HCT116 (cell line): ENCODE data around the gene CRB1. TPM values are rescaled to one million over a fixed set of nuclear protein-coding genes. Genes with fewer than 3 reads are reported as not detected.

Source experiments
- ATAC-seq: fragments of 200-7000 bp; cut with Tn5 transposase; 2 replicates; pipeline ENCODE4 v1.9.1; 2020; ENCODE audit warnings: mild to moderate bottlenecking, moderate library complexity
- BruUV-seq: library from RNA; stranded (reverse); fragments of 400-500 nt; replicated peaks from 2 replicates; lab custom pipeline; 2021; lab: Mats Ljungman, UMichigan
- CTCF ChIA-PET: fragments of 300-600 bp; sonication (Branson Sonifier 250); formaldehyde crosslinking; loops from one replicate; lab custom pipeline; 2021; ENCODE audit warnings: antibody characterized with exemption; lab: Charles Lee
- POLR2A ChIA-PET: fragments of 300-600, 350-600 bp; sonication (Branson Sonifier 250); formaldehyde crosslinking; loops from one replicate; lab custom pipeline; 2021; ENCODE audit warnings: antibody characterized with exemption; lab: Charles Lee
- RAD21 ChIA-PET, 2 experiments: fragments of 300-600 bp; sonication (Branson Sonifier 250); formaldehyde crosslinking; loops; one replicate each; lab custom pipeline; 2023; ENCODE audit warnings: low total read pairs in 2 of 2; ENCODE audit not compliant: uncharacterized antibody in 2 of 2, unreplicated experiment in 2 of 2, low non-redundant PET in 1 of 2; lab: Charles Lee
- DNase-seq: peaks from one replicate; pipeline ENCODE4 v3.0.0-alpha.2; 2010; ENCODE audit warnings: low read depth, low spot score
- H2AFZ ChIP-seq: fragments of 200-600 bp; shearing (Covaris generic), sonication (generic); 2 replicates; pipeline ENCODE4 v1.6.1; 2017; ENCODE audit warnings: low read depth, mixed run types, mixed read lengths, antibody characterized with exemption, low read length; ENCODE audit not compliant: poor library complexity, severe bottlenecking
- H3K27ac ChIP-seq: 2 replicates; pipeline ENCODE4 v1.5.1; 2012; ENCODE audit warnings: low read depth, low read length
- H3K27me3 ChIP-seq: fragments of 200-600 bp; sonication (generic); 2 replicates; pipeline ENCODE4 v1.6.1; 2016; ENCODE audit warnings: mixed run types, low read length, mixed read lengths; ENCODE audit not compliant: insufficient read depth
- H3K36me3 ChIP-seq, 2 experiments: fragments of 200-500 bp in 1 of 2; fragments of 200-600 bp in 1 of 2; sonication (Bioruptor generic) in 1 of 2; sonication (generic) in 1 of 2; 2 replicates each; pipeline versions ENCODE4 v1.5.1 to v1.6.1; 2014 to 2016; ENCODE audit warnings: low read length in 2 of 2, inconsistent platforms in 1 of 2, mixed read lengths in 1 of 2, mixed run types in 1 of 2; ENCODE audit not compliant: insufficient read depth in 2 of 2, control insufficient read depth in 1 of 2
- H3K4me1 ChIP-seq, 2 experiments: fragments of 200-600 bp in 1 of 2; sonication (generic) in 1 of 2; 2 replicates each; pipeline versions ENCODE4 v1.5.1 to v1.6.1; 2012 to 2017; ENCODE audit warnings: low read length in 2 of 2, inconsistent platforms in 1 of 2, mild to moderate bottlenecking in 1 of 2, mixed read lengths in 1 of 2, mixed run types in 1 of 2, moderate library complexity in 1 of 2; ENCODE audit not compliant: insufficient read depth in 2 of 2, control insufficient read depth in 1 of 2
- H3K4me2 ChIP-seq: fragments of 200-600 bp; sonication (generic); 2 replicates; pipeline ENCODE4 v1.6.1; 2017; ENCODE audit warnings: mixed run types, low read length, mixed read lengths
- H3K4me3 ChIP-seq, 2 experiments: fragments of 200-600 bp in 1 of 2; sonication (generic) in 1 of 2; replicated peaks in 1 of 2; 2 replicates each; pipeline ENCODE4 v1.5.1; 2011 to 2016; ENCODE audit warnings: low read length in 2 of 2, control low read depth in 1 of 2, low read depth in 1 of 2, mild to moderate bottlenecking in 1 of 2, mixed read lengths in 1 of 2, mixed run types in 1 of 2
- H3K79me2 ChIP-seq: fragments of 200-600 bp; sonication (generic); 2 replicates; pipeline ENCODE4 v1.6.1; 2017; ENCODE audit warnings: mild to moderate bottlenecking, mixed run types, low read length, moderate library complexity, mixed read lengths; ENCODE audit not compliant: insufficient read depth
- H3K9ac ChIP-seq: fragments of 200-600 bp; sonication (generic); 2 replicates; pipeline ENCODE4 v1.6.1; 2016; ENCODE audit warnings: low read length, mixed read lengths
- H3K9me2 ChIP-seq: fragments of 200-600 bp; sonication (generic), shearing (Covaris generic); 2 replicates; pipeline ENCODE4 v1.6.1; 2017; ENCODE audit warnings: mixed run types, mild to moderate bottlenecking, moderate library complexity; ENCODE audit not compliant: insufficient read depth
- H3K9me3 ChIP-seq, 2 experiments: fragments of 200-500 bp in 1 of 2; fragments of 200-600 bp in 1 of 2; sonication (Bioruptor generic) in 1 of 2; sonication (generic) in 1 of 2; 2 replicates each; pipeline ENCODE4 v1.6.1; 2014 to 2017; ENCODE audit warnings: low read length in 2 of 2, mixed read lengths in 2 of 2, inconsistent platforms in 1 of 2, low read depth in 1 of 2, mild to moderate bottlenecking in 1 of 2, mixed run types in 1 of 2, moderate library complexity in 1 of 2; ENCODE audit not compliant: control insufficient read depth in 1 of 2, insufficient read depth in 1 of 2
- H4K20me1 ChIP-seq: fragments of 200-600 bp; sonication (generic), shearing (Covaris generic); 2 replicates; pipeline ENCODE4 v1.6.1; 2017; ENCODE audit warnings: mixed run types, mild to moderate bottlenecking, moderate library complexity; ENCODE audit not compliant: insufficient read depth
- ATF3 ChIP-seq: IDR thresholded peaks from 2 replicates; pipeline ENCODE4 v1.6.1; 2012
- CBX3 ChIP-seq: IDR thresholded peaks from 2 replicates; pipeline ENCODE4 v1.6.1; 2012; ENCODE audit warnings: low read depth
- CEBPB ChIP-seq: IDR thresholded peaks from 2 replicates; pipeline ENCODE4 v1.6.1; 2012; ENCODE audit warnings: low read depth
- CTCF ChIP-seq, 3 experiments: fragments of 200-600 bp in 1 of 3; sonication (generic) in 1 of 3; IDR thresholded peaks in 2 of 3; conservative IDR thresholded peaks in 1 of 3; 2 replicates each; pipeline ENCODE4 v1.5.1; 2012 to 2017; ENCODE audit warnings: low read depth in 2 of 3, low read length in 2 of 3, antibody characterized with exemption in 1 of 3, borderline replicate concordance in 1 of 3, control low read depth in 1 of 3, mild to moderate bottlenecking in 1 of 3, mixed read lengths in 1 of 3, mixed run types in 1 of 3, moderate library complexity in 1 of 3; ENCODE audit not compliant: insufficient read depth in 1 of 3
- ELF1 ChIP-seq: IDR thresholded peaks from 2 replicates; pipeline ENCODE4 v1.6.1; 2012; ENCODE audit warnings: low read depth, borderline replicate concordance
- EZH2 ChIP-seq: fragments of 200-600 bp; sonication (generic); IDR thresholded peaks from 2 replicates; pipeline ENCODE4 v1.6.1; 2017; ENCODE audit warnings: antibody characterized with exemption, mixed run types
- EZH2phosphoT487 ChIP-seq: fragments of 200-600 bp; IDR thresholded peaks from 2 replicates; pipeline ENCODE4 v1.6.1; 2018; ENCODE audit warnings: antibody characterized with exemption, borderline replicate concordance
- JUND ChIP-seq: IDR thresholded peaks from 2 replicates; pipeline ENCODE4 v1.6.1; 2012
- MAX ChIP-seq: IDR thresholded peaks from 2 replicates; pipeline ENCODE4 v1.6.1; 2012
- POLR2A ChIP-seq: IDR thresholded peaks from 2 replicates; pipeline ENCODE4 v1.7.0; 2011; ENCODE audit warnings: borderline replicate concordance; ENCODE audit not compliant: insufficient read depth, insufficient read length; ENCODE audit errors: extremely low read depth
- POLR2AphosphoS5 ChIP-seq: IDR thresholded peaks from 2 replicates; pipeline ENCODE4 v1.6.1; 2011; ENCODE audit warnings: mild to moderate bottlenecking, low read depth, low read length, moderate library complexity
- RAD21 ChIP-seq: IDR thresholded peaks from 2 replicates; pipeline ENCODE4 v1.6.1; 2012; ENCODE audit warnings: low read depth, mild to moderate bottlenecking
- SIN3A ChIP-seq: IDR thresholded peaks from 2 replicates; pipeline ENCODE4 v1.6.1; 2012; ENCODE audit warnings: low read depth
- SP1 ChIP-seq: IDR thresholded peaks from 2 replicates; pipeline ENCODE4 v1.6.1; 2012; ENCODE audit warnings: low read depth
- TCF7L2 ChIP-seq: IDR thresholded peaks from 2 replicates; pipeline ENCODE4 v1.7.0; 2011; ENCODE audit warnings: borderline replicate concordance, inconsistent platforms; ENCODE audit not compliant: insufficient read depth, insufficient read length; ENCODE audit errors: extremely low read depth
- YY1 ChIP-seq: IDR thresholded peaks from 2 replicates; pipeline ENCODE4 v1.6.1; 2011; ENCODE audit warnings: low read length, low read depth, moderate library complexity, mild to moderate bottlenecking; ENCODE audit not compliant: insufficient replicate concordance; ENCODE audit errors: extremely low read depth
- ZFX ChIP-seq: fragments of 450-650 bp; IDR thresholded peaks from 2 replicates; pipeline ENCODE4 v1.6.1; 2017
- ZNF274 ChIP-seq: fragments of 200-500 bp; sonication (Bioruptor generic); IDR thresholded peaks from 2 replicates; pipeline ENCODE4 v1.6.1; 2014; ENCODE audit warnings: mild to moderate bottlenecking, low read depth, low read length, inconsistent platforms
- intact Hi-C: fragments of 100-400 bp; cut with micrococcal nuclease; formaldehyde crosslinking; loops from 2 replicates; pipeline ENCODE4 v1.10.0; 2022
- total RNA-seq: library from RNA; stranded (reverse); gene quantifications from one replicate; pipeline ENCODE4 v1.2.1, GENCODE V29; 2021; ENCODE audit not compliant: unreplicated experiment

Gene CRB1
- total RNA-seq, 1 experiment from 2014 or later, result 0.07 TPM

DNA sequence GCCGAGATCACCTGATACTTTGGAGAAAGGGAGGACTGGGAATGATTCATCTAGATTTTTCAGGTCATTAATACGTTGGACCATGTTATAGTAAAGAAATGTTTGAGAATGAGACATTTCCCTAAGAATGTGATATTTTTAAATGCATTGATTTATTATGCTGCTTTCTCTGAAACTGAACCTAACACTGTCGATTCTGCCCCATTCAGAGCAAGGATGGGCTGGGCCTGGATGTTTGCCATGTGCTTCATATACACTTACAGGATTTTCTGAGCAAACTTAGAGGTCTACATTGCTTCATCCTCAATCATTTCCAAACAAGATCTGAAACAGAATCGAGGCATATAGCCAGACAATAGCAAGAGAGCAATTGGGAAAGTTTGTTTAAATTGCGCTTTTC, 183.3 kb downstream of the CRB1 start:
- RAD21 ChIA-PET, result no interaction called here
- ATAC-seq (no peak), DNase-seq (no peak)
- Histone ChIP-seq H2AFZ (no peak overlapping the region), H3K36me3 (no peaks in the 10 kb centered on the region), H3K27ac (no peak overlapping the region), H3K9me2 (no peaks in the 10 kb centered on the region), H3K79me2 (no peaks in the 10 kb centered on the region), H3K27me3 (no peaks in the 10 kb centered on the region), H3K4me3 (no peak overlapping the region), H3K9me3 (no peaks in the 10 kb centered on the region), H3K9ac (no peak overlapping the region), H3K4me2 (no peak overlapping the region), H4K20me1 (no peaks in the 10 kb centered on the region), H3K4me1 (no peaks in the 10 kb centered on the region)
- no TSS peak for BruUV-seq
- CTCF ChIA-PET, result no interaction called here
- TF ChIP-seq ATF3 (no peak), EZH2phosphoT487 (no peak), CTCF (IDR thresholded peaks at IDR 0.05 in 2 of 3, conservative IDR thresholded peaks at IDR 0.05 in 1 of 3; ENCODE audit: borderline replicate concordance in 1 of 3, insufficient read depth in 1 of 3, low read depth in 2 of 3, low read length in 2 of 3) (no peak), SP1 (no peak), ELF1 (no peak), TCF7L2 (no peak), MAX (no peak), JUND (no peak), POLR2AphosphoS5 (no peak), YY1 (no peak), SIN3A (no peak), ZNF274 (no peak), RAD21 (no peak), CBX3 (no peak), CEBPB (no peak), ZFX (no peak), EZH2 (no peak), POLR2A (no peak)
- intact Hi-C loops, result no loop called here
- POLR2A ChIA-PET, result no interaction called here
